Stimulated activated CD4-positive, alpha-beta T cell treated with anti-CD3 and anti-CD28 coated beads, Interleukin-1b, Interleukin-23, amount 100 ng/mL, for 24 hours (primary cell): ENCODE measurements around the gene MS4A4E.
A peak's percentile ranks its signal among the peaks of the same experiment; 100 is the strongest.
"Not testable (repeated sequence)": the region's sequence is repeated elsewhere in the genome, so short reads cannot be mapped to it uniquely, and the experiment has no call there.

Experiments
- DNase-seq, 4 experiments: peaks; one replicate each; pipeline ENCODE4 v3.0.0-alpha.2; 2020; ENCODE audit warnings: low read depth in 4 of 4, low spot score in 1 of 4

The MS4A4E gene

GRCh38 chr11:60242740-60243239 is at the start of gene MS4A4E:
TSS of gene MS4A4E (minus strand) at chr11:60243137. CDS start at chr11:60230055, 13,082 bp downstream.
- no peak for DNase-seq

GRCh38 chr11:60292145-60292544 is 49.2 kb upstream of the MS4A4E start:
- no peak for DNase-seq

- no peak for DNase-seq
These were observed 45.6 kb upstream of the MS4A4E start for GRCh38 chr11:60288531-60288930.

- DNase-seq, result not testable (repeated sequence)
These were observed 42.6 kb upstream of the MS4A4E start for GRCh38 chr11:60285411-60286126.

- DNase-seq, result no peak
These were observed 39.3 kb upstream of the MS4A4E start for GRCh38 chr11:60282286-60282685.

GRCh38 chr11:60281485-60281884 is 38.5 kb upstream of the MS4A4E start:
- no peak for DNase-seq

- DNase-seq, result no peak
These were observed 37.5 kb upstream of the MS4A4E start, which contains the start of gene MS4A4A for GRCh38 chr11:60280412-60280811. TSS of gene MS4A4A (plus strand) at chr11:60280666. CDS start at chr11:60280676, 10 bp downstream.

- DNase-seq, result no peak
These were observed 31.5 kb upstream of the MS4A4E start for GRCh38 chr11:60274416-60274815.

GRCh38 chr11:60265373-60266214 is 22.7 kb upstream of the MS4A4E start:
- DNase-seq, result peak in 1 of 4 experiments; percentile 6

GRCh38 chr11:60264644-60265043 is 21.7 kb upstream of the MS4A4E start:
- no peak for DNase-seq

GRCh38 chr11:60263402-60263801 is 20.5 kb upstream of the MS4A4E start:
- DNase-seq, result no peak

- DNase-seq, result no peak
These were observed 18.1 kb upstream of the MS4A4E start for GRCh38 chr11:60261014-60261413.

- no peak for DNase-seq
These were observed 15.2 kb upstream of the MS4A4E start for GRCh38 chr11:60257956-60258722.

- DNase-seq, result no peak
These were observed 9.5 kb upstream of the MS4A4E start for GRCh38 chr11:60252213-60253108.

GRCh38 chr11:60251485-60252212 is 8.7 kb upstream of the MS4A4E start:
- no peak for DNase-seq

- DNase-seq, result no peak
These were observed 1.2 kb downstream of the MS4A4E start for GRCh38 chr11:60241786-60242185.

- DNase-seq, result no peak
These were observed 2.3 kb downstream of the MS4A4E start for GRCh38 chr11:60240662-60241061.

GRCh38 chr11:60235321-60235720 is 7.6 kb downstream of the MS4A4E start:
- DNase-seq, result no peak

- no peak for DNase-seq
These were observed 12.3 kb downstream of the MS4A4E start for GRCh38 chr11:60230681-60231080.

- DNase-seq, result no peak
These were observed 20.8 kb downstream of the MS4A4E start for GRCh38 chr11:60222141-60222540.
